Kidney (tissue), 14 donors: Measurements from ENCODE around the gene NAA25. TPM values are rescaled to one million over a fixed set of nuclear protein-coding genes. Genes with fewer than 3 reads are reported as not detected.
A peak's percentile ranks its signal among the peaks of the same experiment; 100 is the strongest.
"Not testable (repeated sequence)": the region's sequence is repeated elsewhere in the genome, so short reads cannot be mapped to it uniquely, and the experiment has no call there.

Experiments
- DNase-seq, 5 donors: peaks; one replicate each; pipeline ENCODE4 v3.0.0-alpha.2; 2013 to 2020
- FAIRE-seq: peaks from 2 replicates; lab custom pipeline; 2012; peaks lifted over from hg19 to GRCh38; lab: Jason Lieb, UNC
- H3K27ac ChIP-seq, 2 donors: one replicate each; pipeline ENCODE4 v1.7.0; 2013; ENCODE audit warnings: low read depth in 2 of 2, low read length in 2 of 2, inconsistent platforms in 1 of 2
- H3K27me3 ChIP-seq: one replicate; pipeline ENCODE4 v1.7.1; 2013; ENCODE audit warnings: low read length, inconsistent platforms; ENCODE audit not compliant: control insufficient read depth, insufficient read depth
- H3K36me3 ChIP-seq, 3 donors: one replicate each; pipeline versions ENCODE4 v1.7.0 to v1.7.1; 2013; ENCODE audit warnings: low read length in 3 of 3, control low read depth in 1 of 3, inconsistent platforms in 1 of 3; ENCODE audit not compliant: insufficient read depth in 3 of 3, control insufficient read depth in 2 of 3
- H3K4me1 ChIP-seq, 3 donors: one replicate each; pipeline versions ENCODE4 v1.7.0 to v1.7.1; 2013; ENCODE audit warnings: low read length in 3 of 3, inconsistent platforms in 1 of 3, low read depth in 1 of 3; ENCODE audit not compliant: control insufficient read depth in 2 of 3, insufficient read depth in 2 of 3
- H3K4me3 ChIP-seq, 3 donors: one replicate each; pipeline versions ENCODE4 v1.7.0 to v1.8.1; 2013; ENCODE audit warnings: low read length in 3 of 3, control low read depth in 1 of 3, inconsistent platforms in 1 of 3
- H3K9ac ChIP-seq, 3 donors: one replicate each; pipeline versions ENCODE4 v1.7.0 to v1.7.1; 2013; ENCODE audit warnings: low read length in 3 of 3, control low read depth in 1 of 3, inconsistent platforms in 1 of 3
- H3K9me3 ChIP-seq, 3 donors: one replicate each; pipeline versions ENCODE4 v1.7.0 to v1.7.1; 2013; ENCODE audit warnings: low read length in 3 of 3, control low read depth in 1 of 3, inconsistent platforms in 1 of 3; ENCODE audit not compliant: control insufficient read depth in 2 of 3, insufficient read depth in 1 of 3
- CTCF ChIP-seq: IDR thresholded peaks from 3 replicates; pipeline ENCODE4 v1.5.1; 2012; ENCODE audit warnings: mild to moderate bottlenecking, moderate library complexity, borderline replicate concordance; ENCODE audit not compliant: insufficient read depth; ENCODE audit errors: extremely low read depth
- intact Hi-C: fragments of 100-400 bp; cut with DNase I; formaldehyde crosslinking; loops from one replicate; pipeline ENCODE4 v1.11.1; 2022
- polyA plus RNA-seq: library from polyadenylated mRNA; stranded (reverse); fragments of 350-450 nt; fragmentation: Illumina TruSeq; extraction: RNeasy Lipid Tissue Mini Kit (QIAGEN cat#74804); gene quantifications from one replicate; pipeline ENCODE4 v1.2.3, GENCODE V29; 2014; ENCODE audit warnings: low read depth, low replicate concordance; ENCODE audit not compliant: insufficient read depth
- total RNA-seq: library from RNA; stranded (reverse); fragmentation: NEBNext Ultra II Directional; extraction: Animal tissue kit (Norgen Biotek cat#: 25700); gene quantifications from one replicate; pipeline ENCODE4 v1.2.1, GENCODE V29; 2021
- donor health status: control.
- donor health status: control.
- donor health status: control.
- donor health status: control.
- donor health status: control.
- donor health status: DM: yes; HTN: yes; CAD: no.
- donor health status: Normal renal cell carcinoma (clear cell type).

NAA25 gene
- total and polyA plus RNA-seq, 2 donors from 2014 or later, result 3.2 to 22.8 TPM

- intact Hi-C loops, result no loop called here
- TF ChIP-seq CTCF, result no peak
- H3K27me3 ChIP-seq, result no peaks in the 10 kb centered on the region
- H3K4me3 ChIP-seq, result no peak overlapping the region
- H3K9ac ChIP-seq, result peak overlapping the region in 1 of 3 donors; percentile 7
- H3K36me3 ChIP-seq, result no peaks in the 10 kb centered on the region
- peak overlapping the region in 1 of 2 donors; percentile 23 for H3K27ac ChIP-seq
- DNase-seq (peak in 3 of 5 donors; percentile 24 to 42 (median 36)), FAIRE-seq (no peak)
- H3K4me1 ChIP-seq, result peaks cover 0 to 16% (median 7%) of the 10 kb centered on the region in 3 donors
- no peaks in the 10 kb centered on the region for H3K9me3 ChIP-seq
Measured at GRCh38 chr12:112111931-112112330, 3.3 kb upstream of the NAA25 start.

- H3K4me3 ChIP-seq, H3K27ac ChIP-seq, DNase-seq, H3K9me3 ChIP-seq, H3K9ac ChIP-seq, FAIRE-seq, H3K27me3 ChIP-seq, intact Hi-C loops, H3K36me3 ChIP-seq: not testable (repeated sequence)
- peaks cover 0 to 16% (median 4%) of the 10 kb centered on the region in 3 donors for H3K4me1 ChIP-seq
Measured at GRCh38 chr12:112110787-112111662, 2.4 kb upstream of the NAA25 start.

- FAIRE-seq (no peak), DNase-seq (peak in 4 of 5 donors; percentile 30 to 77 (median 44))
- Histone ChIP-seq H3K36me3 (no peaks in the 10 kb centered on the region), H3K27me3 (no peaks in the 10 kb centered on the region), H3K9ac (peak overlapping the region; percentile 50 to 100 (median 53)), H3K9me3 (no peaks in the 10 kb centered on the region), H3K27ac (peak overlapping the region in 1 of 2 donors; percentile 97), H3K4me1 (peaks cover 0 to 16% (median 4%) of the 10 kb centered on the region in 3 donors), H3K4me3 (peak overlapping the region; percentile 65 to 100 (median 79))
- no peak for TF ChIP-seq CTCF
- intact Hi-C loops, result no loop called here
Measured at GRCh38 chr12:112107306-112108201, 1.0 kb downstream of the NAA25 start.

GRCh38 chr12:112105891-112106290 is 2.7 kb downstream of the NAA25 start:
- Histone ChIP-seq H3K27me3 (no peaks in the 10 kb centered on the region), H3K27ac (no peak overlapping the region), H3K4me1 (peaks cover 0 to 12% (median 4%) of the 10 kb centered on the region in 3 donors), H3K4me3 (no peak overlapping the region), H3K36me3 (peaks cover 0 to 4% (median 2%) of the 10 kb centered on the region in 3 donors), H3K9ac (no peak overlapping the region), H3K9me3 (no peaks in the 10 kb centered on the region)
- DNase-seq, result no peak
- intact Hi-C loops, result no loop called here
- no peak for TF ChIP-seq CTCF
- FAIRE-seq, result no peak
